HepG2 (cell line): ENCODE data around the gene PSPH. TPM values are rescaled to one million over a fixed set of nuclear protein-coding genes. Genes with fewer than 3 reads are reported as not detected.

ENCODE experiments used
- ATAD3A ChIP-seq: sonication (generic); formaldehyde crosslinking; IDR thresholded peaks from 2 replicates; pipeline ENCODE4 v1.4.0; 2020; ENCODE audit warnings: missing genetic modification reagents
- CBX5 ChIP-seq: sonication (generic); formaldehyde crosslinking; IDR thresholded peaks from 2 replicates; pipeline ENCODE4 v1.4.0; 2020; ENCODE audit warnings: missing genetic modification reagents, borderline replicate concordance
- CSRNP1 ChIP-seq: sonication (generic); formaldehyde crosslinking; IDR thresholded peaks from 2 replicates; pipeline ENCODE4 v1.8.1; 2023; ENCODE audit warnings: mild to moderate bottlenecking, missing genetic modification reagents
- HMGA1 ChIP-seq: sonication (generic); formaldehyde crosslinking; conservative IDR thresholded peaks from 2 replicates; pipeline ENCODE4 v1.4.0; 2020; ENCODE audit warnings: missing genetic modification reagents
- HNF1B ChIP-seq: sonication (generic); formaldehyde crosslinking; IDR thresholded peaks from 2 replicates; pipeline ENCODE4 v1.5.1; 2020; ENCODE audit warnings: mild to moderate bottlenecking, moderate library complexity, missing genetic modification reagents
- KLF13 ChIP-seq: sonication (generic); formaldehyde crosslinking; IDR thresholded peaks from 2 replicates; pipeline ENCODE4 v1.4.0; 2020; ENCODE audit warnings: mild to moderate bottlenecking, missing genetic modification reagents
- KMT2A ChIP-seq: sonication (generic); formaldehyde crosslinking; IDR thresholded peaks from 2 replicates; pipeline ENCODE4 v1.4.0; 2020; ENCODE audit warnings: missing genetic modification reagents
- LCORL ChIP-seq, 2 experiments: fragments of 450-650 bp in 1 of 2; sonication (generic) in 1 of 2; formaldehyde crosslinking in 1 of 2; IDR thresholded peaks; 2 replicates each; pipeline versions ENCODE4 v1.5.0 to v1.6.1; 2017 to 2020; ENCODE audit warnings: antibody characterized with exemption in 1 of 2, missing genetic modification reagents in 1 of 2
- NCOA2 ChIP-seq: sonication (generic); formaldehyde crosslinking; IDR thresholded peaks from 2 replicates; pipeline ENCODE4 v1.8.0; 2022; ENCODE audit warnings: inconsistent platforms
- PAWR ChIP-seq: sonication (generic); formaldehyde crosslinking; IDR thresholded peaks from 2 replicates; pipeline ENCODE4 v1.4.0; 2020; ENCODE audit warnings: missing genetic modification reagents, mild to moderate bottlenecking, borderline replicate concordance
- RBAK ChIP-seq: sonication (generic); formaldehyde crosslinking; IDR thresholded peaks from 2 replicates; pipeline ENCODE4 v1.5.1; 2020; ENCODE audit warnings: mild to moderate bottlenecking, missing genetic modification reagents
- RELA ChIP-seq: sonication (generic); formaldehyde crosslinking; IDR thresholded peaks from 2 replicates; pipeline ENCODE4 v1.4.0; 2020; ENCODE audit warnings: missing genetic modification reagents
- RFXANK ChIP-seq: IDR thresholded peaks from 2 replicates; pipeline ENCODE4 v1.6.1; 2016
- SNAPC5 ChIP-seq: sonication (generic); formaldehyde crosslinking; IDR thresholded peaks from 2 replicates; pipeline ENCODE4 v1.8.1; 2023; ENCODE audit warnings: mild to moderate bottlenecking, missing genetic modification reagents, borderline replicate concordance
- THAP9 ChIP-seq: sonication (generic); formaldehyde crosslinking; IDR thresholded peaks from 2 replicates; pipeline ENCODE4; 2020; ENCODE audit warnings: missing genetic modification reagents, mild to moderate bottlenecking, borderline replicate concordance
- ZBTB46 ChIP-seq: sonication (generic); formaldehyde crosslinking; IDR thresholded peaks from 2 replicates; pipeline ENCODE4 v1.4.0; 2020; ENCODE audit warnings: mild to moderate bottlenecking, missing genetic modification reagents, borderline replicate concordance
- ZNF10 ChIP-seq: sonication (generic); formaldehyde crosslinking; IDR thresholded peaks from 2 replicates; pipeline ENCODE4 v1.4.0; 2020; ENCODE audit warnings: mild to moderate bottlenecking, low read depth, missing genetic modification reagents, borderline replicate concordance
- ZNF672 ChIP-seq: sonication (generic); formaldehyde crosslinking; IDR thresholded peaks from 2 replicates; pipeline ENCODE4 v1.8.1; 2022; ENCODE audit warnings: missing genetic modification reagents
- ZSCAN25 ChIP-seq: sonication (generic); formaldehyde crosslinking; IDR thresholded peaks from 2 replicates; pipeline ENCODE4 v1.8.0; 2022; ENCODE audit warnings: mild to moderate bottlenecking, missing genetic modification reagents
- polyA plus RNA-seq, 8 experiments: library from polyadenylated mRNA; depleted of rRNA in 3 of 8; stranded (reverse) in 7 of 8; unstranded in 1 of 8; fragments of >200 nt; fragmentation: Illumina TruSeq in 4 of 8; extraction: Trizol in 4 of 8; gene quantifications; 2 replicates each; pipeline versions ENCODE4 v1.2.1 to v1.2.3, GENCODE V29; 2011 to 2016; ENCODE audit warnings: low read depth in 4 of 8, missing spikeins in 1 of 8, mixed read lengths in 1 of 8; ENCODE audit not compliant: insufficient read depth in 1 of 8
- total RNA-seq, 5 experiments: library from RNA; depleted of rRNA; stranded (reverse); fragments of >200 nt; fragmentation: Illumina TruSeq; extraction: Trizol; gene quantifications; 2 replicates each; pipeline ENCODE4 v1.2.3, GENCODE V29; 2016; ENCODE audit warnings: low read depth in 1 of 5

The PSPH gene
- total and polyA plus RNA-seq, 2 of the 13 experiments (the other 11 are each of a cell fraction or from before 2014, with no cell fraction given), result 85.5 to 124 TPM

GRCh38 chr7:56063882-56064625 is 12.8 kb upstream of the PSPH start, which contains the start of gene SUMF2 (continued):
- TF ChIP-seq THAP9 (CRISPR knock-in tag) (peak; percentile 55; the same call in 1 of the 2 replicates), ZBTB46 (CRISPR knock-in tag) (no peak), SNAPC5 (CRISPR knock-in tag) (no peak), KMT2A (peak; percentile 67; the same call in 1 of the 2 replicates), RFXANK (CRISPR knock-in tag) (no peak; the same call in 1 of the 2 replicates), CBX5 (CRISPR knock-in tag) (no peak), HMGA1 (CRISPR knock-in tag) (no peak), RBAK (CRISPR knock-in tag) (no peak), ZNF10 (CRISPR knock-in tag) (no peak), NCOA2 (CRISPR knock-in tag) (no peak), HNF1B (CRISPR knock-in tag) (no peak), ZNF672 (CRISPR knock-in tag) (no peak), PAWR (CRISPR knock-in tag) (0 out of 2 replicates have a peak, but pooled peaks have one; percentile 51), ATAD3A (CRISPR knock-in tag) (no peak), ZSCAN25 (peak; percentile 72; the same call in 1 of the 2 replicates), KLF13 (no peak), RELA (CRISPR knock-in tag) (no peak), LCORL (IDR thresholded peaks at IDR 0.05) (no peak), LCORL (CRISPR knock-in tag; IDR thresholded peaks at IDR 0.05) (peak; percentile 73; the same call in 1 of the 2 replicates), CSRNP1 (CRISPR knock-in tag) (peak; percentile 72)
